GM23248 (cell line): ENCODE measurements around the gene TRMT1.

Experiments
- EZH2 ChIP-seq: fragments of 200-600 bp; sonication (generic); IDR thresholded peaks from 2 replicates; pipeline ENCODE4 v1.6.1; 2018; ENCODE audit warnings: antibody characterized with exemption, mild to moderate bottlenecking; ENCODE audit not compliant: insufficient read depth, poor library complexity, severe bottlenecking
- EZH2phosphoT487 ChIP-seq: fragments of 200-600 bp; sonication (generic); IDR thresholded peaks from 2 replicates; pipeline ENCODE4 v1.6.1; 2018; ENCODE audit warnings: antibody characterized with exemption, moderate library complexity, mild to moderate bottlenecking, low read depth; ENCODE audit not compliant: insufficient read depth

DNA sequence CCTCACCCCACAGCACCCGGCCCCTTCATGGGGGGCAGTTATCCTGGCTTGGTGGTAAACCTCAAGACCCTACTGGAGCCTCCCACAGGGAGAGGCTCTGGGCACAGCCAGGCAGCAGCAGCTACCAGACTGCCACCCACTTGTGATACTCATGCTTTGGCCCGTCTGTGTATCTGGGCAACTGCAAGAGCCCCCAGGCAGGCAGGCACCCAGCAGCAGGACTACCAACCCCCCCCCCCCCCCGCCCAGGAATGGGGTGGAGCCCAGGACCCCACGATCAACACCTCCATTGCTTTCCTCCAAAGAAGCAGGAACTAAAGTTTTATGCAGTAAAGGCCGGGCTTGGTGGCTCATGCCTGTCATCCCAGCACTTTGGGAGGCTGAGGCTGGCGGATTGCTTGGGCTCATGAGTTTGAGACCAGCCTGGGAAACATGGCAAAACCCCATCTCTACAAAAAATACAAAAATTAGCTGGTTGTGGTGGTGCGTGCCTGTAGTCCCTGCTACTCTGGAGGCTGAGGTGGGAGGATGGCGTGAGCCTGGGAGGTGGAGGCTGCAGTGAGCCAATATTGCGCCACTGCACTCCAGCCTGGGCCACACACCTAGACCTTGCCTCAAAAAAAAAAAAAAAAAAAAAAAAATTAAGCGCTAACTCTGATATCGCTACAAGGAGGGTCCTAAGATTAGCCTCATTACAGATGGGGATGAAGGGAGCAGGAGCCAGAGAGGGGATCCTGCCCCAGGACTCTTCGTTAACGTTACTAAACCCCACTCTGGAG lies 12.8 kb downstream of the TRMT1 start:
- TF ChIP-seq EZH2: no peak
- no peak for TF ChIP-seq EZH2phosphoT487
